Cardiac septum (tissue), 1 donor: ENCODE data around the gene OR1A2. TPM values are rescaled to one million over a fixed set of nuclear protein-coding genes. Genes with fewer than 3 reads are reported as not detected.
"Not testable (repeated sequence)": the region's sequence is repeated elsewhere in the genome, so short reads cannot be mapped to it uniquely, and the experiment has no call there.

ENCODE experiments used
- DNase-seq: peaks from one replicate; pipeline ENCODE4 v3.0.0-alpha.2; 2020; ENCODE audit warnings: low spot score
- intact Hi-C: fragments of 100-400 bp; cut with DNase I; formaldehyde crosslinking; loops from one replicate; pipeline ENCODE4 v1.14.0; 2022
- long read RNA-seq: library from polyadenylated mRNA; unstranded; transcript quantifications from one replicate; pipeline ENCODE4 v2.0.0, GENCODE V29; 2021
- total RNA-seq: library from RNA; stranded (reverse); fragmentation: NEBNext Ultra II Directional; extraction: Animal tissue kit (Norgen Biotek cat#: 25700); gene quantifications from one replicate; pipeline ENCODE4 v1.2.1, GENCODE V29; 2021
- donor health status: DM: no; HTN: no; CAD: no.

OR1A2 gene
- total RNA-seq: not detected
- long read RNA-seq: 0 reads

GRCh38 chr17:3197219-3197618 lies at the start of gene OR1A2:
Gene OR1A2 (plus strand): TSS chr17:3197519. CDS start chr17:3197519, 0 bp downstream.
- intact Hi-C loops: no loop called here
- no peak for DNase-seq

- intact Hi-C loops: no loop called here
- no peak for DNase-seq
Observed at GRCh38 chr17:3157218-3157617, 40.1 kb upstream of the OR1A2 start.

GRCh38 chr17:3167574-3167973 lies 29.7 kb upstream of the OR1A2 start:
- intact Hi-C loops: no loop called here
- no peak for DNase-seq

- intact Hi-C loops: no loop called here
- DNase-seq: no peak
Observed at GRCh38 chr17:3189961-3190360, 7.4 kb upstream of the OR1A2 start.

- intact Hi-C loops: no loop called here
- no peak for DNase-seq
Observed at GRCh38 chr17:3207367-3207766, 10.0 kb downstream of the OR1A2 start, which contains the start of gene OR1A1. Gene OR1A1 (plus strand): TSS chr17:3207667. CDS start chr17:3215621, 7,954 bp downstream.

DNA sequence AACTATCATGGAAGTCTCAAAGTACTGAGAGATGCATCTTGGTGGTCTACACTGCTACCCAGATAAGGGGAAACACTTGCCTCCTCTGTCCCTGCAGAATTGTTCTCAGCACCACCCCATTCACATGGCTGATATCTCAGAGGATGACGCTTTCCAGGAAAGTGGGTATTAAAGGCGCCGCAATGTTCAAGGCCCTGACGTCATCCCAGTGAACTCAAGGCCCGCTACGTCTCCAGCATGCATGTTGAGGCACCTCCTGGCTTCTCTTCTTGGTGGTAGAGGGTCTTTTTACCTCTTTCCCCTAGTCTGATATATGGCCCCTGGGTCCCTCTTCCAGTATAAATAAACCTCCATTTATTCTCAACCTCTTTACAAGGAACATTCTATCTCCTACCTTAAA lies 11.2 kb downstream of the OR1A2 start:
- intact Hi-C loops: no loop called here
- no peak for DNase-seq

- no peak for DNase-seq
- intact Hi-C loops: no loop called here
Observed at GRCh38 chr17:3213001-3213400, 15.7 kb downstream of the OR1A2 start.

DNA sequence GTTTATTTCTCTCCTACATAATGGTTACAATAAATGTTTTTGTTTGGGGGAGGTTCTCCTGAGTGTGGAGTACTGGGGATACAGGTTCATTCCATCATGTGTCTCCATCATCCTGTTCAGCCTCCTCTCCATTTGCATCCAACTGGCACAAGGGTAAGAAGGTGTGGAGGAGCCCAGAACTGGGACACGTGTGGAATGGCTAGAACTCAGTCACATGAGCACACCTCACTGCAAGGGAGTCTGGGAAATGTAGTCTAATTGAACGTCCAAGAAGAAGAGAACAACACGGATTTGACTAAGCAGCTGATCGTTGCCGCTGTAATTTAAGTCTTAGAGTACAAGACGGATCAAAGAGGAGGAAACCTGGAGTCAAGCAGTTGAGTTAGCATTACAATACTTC lies 16.3 kb downstream of the OR1A2 start:
- DNase-seq: no peak
- intact Hi-C loops: no loop called here

GRCh38 chr17:3219978-3220377 lies 22.7 kb downstream of the OR1A2 start:
- intact Hi-C loops, DNase-seq: not testable (repeated sequence)

DNA sequence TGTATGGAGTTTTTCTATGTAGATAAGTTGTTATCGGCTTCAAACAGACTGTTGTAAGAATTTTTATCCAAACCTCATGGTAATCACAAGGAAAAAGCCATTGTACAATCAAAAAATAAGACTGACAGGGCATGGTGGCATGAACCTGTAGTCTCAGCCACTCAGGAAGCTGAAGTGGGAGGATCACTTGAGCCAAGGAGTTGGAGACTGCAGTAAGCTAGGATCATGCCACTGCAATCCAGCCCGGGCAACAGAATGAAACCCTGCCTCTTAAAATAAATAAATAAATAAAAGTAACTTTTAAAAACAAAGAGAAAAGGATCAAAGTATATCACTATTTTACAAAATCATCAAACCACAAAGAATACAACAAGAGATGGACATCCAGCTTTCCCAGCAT lies 24.5 kb downstream of the OR1A2 start:
- DNase-seq: no peak
- intact Hi-C loops: no loop called here

- intact Hi-C loops: no loop called here
- DNase-seq: no peak
Observed at GRCh38 chr17:3222505-3222904, 25.2 kb downstream of the OR1A2 start.

- intact Hi-C loops, DNase-seq: not testable (repeated sequence)
Observed at GRCh38 chr17:3224721-3225352, 27.5 kb downstream of the OR1A2 start.

DNA sequence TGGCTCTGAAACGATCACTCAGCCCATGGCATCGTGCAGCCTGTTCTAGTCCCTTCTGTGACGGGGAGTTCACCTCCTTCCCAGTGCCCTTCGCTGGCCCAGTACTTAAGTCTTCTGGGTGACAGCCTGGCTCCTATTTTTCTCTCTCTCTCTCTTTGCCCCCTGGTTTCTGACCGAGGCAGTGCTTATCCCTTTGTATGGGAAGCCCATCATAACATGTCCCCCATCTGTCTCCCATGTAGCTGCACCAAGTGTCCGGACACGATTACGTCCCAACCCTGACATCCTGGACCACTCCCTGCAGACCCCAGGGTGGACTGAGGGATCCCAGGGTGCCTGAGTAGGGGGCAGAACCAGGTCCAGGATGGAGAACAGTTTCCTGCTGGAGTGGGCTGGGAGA lies 35.0 kb downstream of the OR1A2 start:
- intact Hi-C loops, DNase-seq: not testable (repeated sequence)

DNA sequence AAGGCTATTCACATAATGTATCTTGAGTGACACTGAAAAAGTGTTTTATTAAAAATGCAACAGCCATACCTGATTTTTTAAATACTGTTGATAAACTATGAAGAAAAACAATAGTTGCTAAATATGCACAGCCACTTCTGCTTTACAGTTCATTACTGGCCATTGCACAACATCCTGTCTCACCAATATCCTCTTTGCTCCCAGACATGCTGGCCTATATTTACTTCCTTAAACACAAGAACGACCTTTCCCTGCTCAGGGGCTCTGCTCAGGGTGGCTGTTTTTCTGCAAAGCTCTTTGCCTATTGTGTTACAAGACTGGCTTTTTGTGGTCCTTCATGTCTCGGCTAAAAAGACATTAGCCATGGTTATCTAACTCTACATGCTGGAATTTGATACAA lies 41.4 kb downstream of the OR1A2 start:
- DNase-seq, intact Hi-C loops: not testable (repeated sequence)

DNA sequence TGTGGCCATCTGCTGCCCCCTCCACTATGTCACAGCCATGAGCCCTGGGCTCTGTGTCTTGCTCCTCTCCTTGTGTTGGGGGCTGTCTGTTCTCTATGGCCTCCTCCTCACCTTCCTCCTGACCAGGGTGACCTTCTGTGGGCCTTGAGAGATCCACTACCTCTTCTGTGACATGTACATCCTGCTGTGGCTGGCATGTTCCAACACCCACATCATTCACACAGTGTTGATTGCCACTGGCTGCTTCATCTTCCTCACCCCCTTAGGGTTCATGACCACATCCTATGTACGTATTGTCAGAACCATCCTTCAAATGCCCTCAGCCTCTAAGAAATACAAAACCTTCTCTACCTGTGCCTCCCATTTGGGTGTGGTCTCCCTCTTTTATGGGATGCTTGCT lies 43.7 kb downstream of the OR1A2 start:
- DNase-seq, intact Hi-C loops: not testable (repeated sequence)

DNA sequence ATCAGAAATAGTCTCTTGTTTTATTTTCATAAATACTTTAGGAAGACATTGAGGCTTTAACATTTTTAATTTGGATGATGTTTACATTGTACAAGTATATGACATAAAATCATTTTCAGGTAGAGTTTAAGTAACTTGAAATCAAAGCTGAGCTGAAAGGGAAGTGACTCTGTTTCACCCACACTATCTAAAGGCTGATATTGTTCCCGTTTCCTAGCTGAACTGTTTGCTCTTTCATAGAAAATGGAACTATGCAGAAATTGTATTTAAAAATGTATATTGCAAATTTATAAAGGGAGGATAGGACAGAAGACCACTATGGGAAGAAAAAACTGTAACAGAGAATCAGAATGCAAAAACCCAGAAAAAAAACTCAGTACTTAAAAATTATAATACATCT lies 47.5 kb downstream of the OR1A2 start:
- intact Hi-C loops, DNase-seq: not testable (repeated sequence)

Other genes starting within 250 kb of the OR1A2 start
- not detected for gene OR1D5, start 133.9 kb upstream of the OR1A2 start, total RNA-seq
- not detected for gene OR1D2, start 93.1 kb upstream of the OR1A2 start, total RNA-seq
- gene OR1G1, start 70.0 kb upstream of the OR1A2 start, total RNA-seq: not detected
- not detected for gene OR1A1, start 10.1 kb downstream of the OR1A2 start, total RNA-seq
- not detected for gene OR3A1, start 100.8 kb downstream of the OR1A2 start, total RNA-seq
- not detected for gene OR3A2, start 188.8 kb downstream of the OR1A2 start, total RNA-seq
- not detected for gene OR1E1, start 200.9 kb downstream of the OR1A2 start, total RNA-seq
- gene OR3A3, start 213.9 kb downstream of the OR1A2 start, total RNA-seq: not detected
- gene OR1E2, start 236.3 kb downstream of the OR1A2 start, total RNA-seq: not detected